HEK293 (cell line): ENCODE data around the gene SELENOW.

ENCODE experiments used
- CTCF ChIA-PET: fragments of 350-600 bp; formaldehyde crosslinking; extraction: SDS; loops from one replicate; lab custom pipeline; 2021; ENCODE audit warnings: antibody characterized with exemption; lab: Yijun Ruan, JAX
- POLR2A ChIA-PET: fragments of 300-600 bp; formaldehyde crosslinking; extraction: SDS; loops from one replicate; lab custom pipeline; 2020; ENCODE audit warnings: antibody characterized with exemption, inconsistent platforms; lab: Yijun Ruan, JAX
- H3K27ac ChIP-seq: fragments of 200-500 bp; sonication (Bioruptor generic); 2 replicates; pipeline ENCODE4 v1.5.1; 2014; ENCODE audit warnings: low read depth, low read length, control low read depth, inconsistent platforms; ENCODE audit errors: extremely low read depth
- H3K36me3 ChIP-seq, 2 experiments: fragments of 200-500 bp in 1 of 2; sonication (Bioruptor generic) in 1 of 2; 1 replicate in 1 of 2; 2 replicates in 1 of 2; pipeline ENCODE4 v1.5.1; 2014 to 2017; ENCODE audit warnings: inconsistent platforms in 2 of 2, low read length in 2 of 2; ENCODE audit not compliant: control insufficient read depth in 2 of 2, insufficient read depth in 1 of 2
- H3K4me1 ChIP-seq: fragments of 200-500 bp; sonication (Bioruptor generic); 2 replicates; pipeline ENCODE4 v1.5.1; 2014; ENCODE audit warnings: mild to moderate bottlenecking, low read length, inconsistent platforms; ENCODE audit not compliant: control insufficient read depth, insufficient read depth
- H3K4me3 ChIP-seq: 2 replicates; pipeline ENCODE4 v1.5.1; 2011; ENCODE audit warnings: low read depth, mild to moderate bottlenecking, control low read depth, low read length, moderate library complexity
- H3K9me3 ChIP-seq: fragments of 200-500 bp; sonication (Bioruptor generic); 2 replicates; pipeline ENCODE4 v1.5.1; 2014; ENCODE audit warnings: low read depth, low read length, inconsistent platforms; ENCODE audit not compliant: control insufficient read depth, insufficient read depth
- GLIS1 ChIP-seq: fragments of 450-650 bp; formaldehyde crosslinking; IDR thresholded peaks from 2 replicates; pipeline ENCODE4 v1.5.1; 2016; ENCODE audit warnings: missing biosample characterization, missing genetic modification characterization
- MEIS1 ChIP-seq: sonication (generic); formaldehyde crosslinking; IDR thresholded peaks from 2 replicates; pipeline ENCODE4 v1.8.1; 2022; ENCODE audit warnings: missing genetic modification reagents, mild to moderate bottlenecking, borderline replicate concordance
- SP2 ChIP-seq: fragments of 450-650 bp; formaldehyde crosslinking; IDR thresholded peaks from 2 replicates; pipeline ENCODE4 v1.5.1; 2016; ENCODE audit warnings: missing biosample characterization, missing genetic modification characterization
- ZBTB44 ChIP-seq: fragments of 450-650 bp; IDR thresholded peaks from 2 replicates; pipeline ENCODE4 v1.5.1; 2018; ENCODE audit warnings: missing biosample characterization, mild to moderate bottlenecking, missing genetic modification characterization
- ZFP3 ChIP-seq: fragments of 450-650 bp; formaldehyde crosslinking; IDR thresholded peaks from 2 replicates; pipeline ENCODE4 v1.5.1; 2016; ENCODE audit warnings: low read depth, missing biosample characterization, missing genetic modification characterization
- ZNF184 ChIP-seq: fragments of 450-650 bp; IDR thresholded peaks from 2 replicates; pipeline ENCODE4 v1.5.1; 2018; ENCODE audit warnings: missing biosample characterization, mild to moderate bottlenecking, missing genetic modification characterization
- ZNF202 ChIP-seq: fragments of 450-650 bp; formaldehyde crosslinking; IDR thresholded peaks from 2 replicates; pipeline ENCODE4 v1.5.1; 2016; ENCODE audit warnings: missing biosample characterization, missing genetic modification characterization, borderline replicate concordance
- ZNF221 ChIP-seq: fragments of 450-650 bp; formaldehyde crosslinking; IDR thresholded peaks from 2 replicates; pipeline ENCODE4 v1.5.1; 2017; ENCODE audit warnings: missing biosample characterization, missing genetic modification characterization, borderline replicate concordance
- ZNF280D ChIP-seq: fragments of 450-650 bp; formaldehyde crosslinking; IDR thresholded peaks from 2 replicates; pipeline ENCODE4 v1.5.1; 2016; ENCODE audit warnings: missing biosample characterization, missing genetic modification characterization
- ZNF311 ChIP-seq: fragments of 450-650 bp; formaldehyde crosslinking; IDR thresholded peaks from 2 replicates; pipeline ENCODE4 v1.5.1; 2017; ENCODE audit warnings: missing biosample characterization, missing genetic modification characterization, borderline replicate concordance
- ZNF398 ChIP-seq: fragments of 450-650 bp; formaldehyde crosslinking; IDR thresholded peaks from 2 replicates; pipeline ENCODE4 v1.5.1; 2017; ENCODE audit warnings: missing biosample characterization, missing genetic modification characterization
- ZNF585B ChIP-seq: fragments of 450-650 bp; formaldehyde crosslinking; IDR thresholded peaks from 2 replicates; pipeline ENCODE4 v1.5.1; 2016; ENCODE audit warnings: missing biosample characterization, missing genetic modification characterization
- ZNF701 ChIP-seq: fragments of 450-650 bp; formaldehyde crosslinking; IDR thresholded peaks from 2 replicates; pipeline ENCODE4 v1.5.1; 2016; ENCODE audit warnings: missing biosample characterization, missing genetic modification characterization

SELENOW gene

GRCh38 chr19:47821460-47822020 is 43.0 kb downstream of the SELENOW start, which contains the start of gene CRX:
CRX (plus strand) TSS chr19:47821937; CDS start chr19:47834444, 12,507 bp downstream.
- TF ChIP-seq ZNF280D (no peak), ZNF311 (tag by site-specific recombination) (no peak), MEIS1 (CRISPR knock-in tag) (no peak), ZFP3 (no peak), ZNF398 (tag by site-specific recombination) (0 out of 2 replicates have a peak, but pooled peaks have one; percentile 16)
- Histone ChIP-seq H3K4me3 (no peak within 1 kb of the TSS), H3K4me1 (no peaks in the 10 kb centered on the region), H3K9me3 (no peaks in the 10 kb centered on the region), H3K36me3 (no peaks in the 10 kb centered on the region), H3K27ac (no peak within 1 kb of the TSS)
- CTCF ChIA-PET, result interaction anchor here (0.5 to 2.6 kb wide), 3 partner anchors 42 to 279 kb away, joined by 3 to 16 read pairs (median 3); no protein-coding TSS in a partner anchor
- POLR2A ChIA-PET, result no interaction called here

- Histone ChIP-seq H3K27ac (no peak overlapping the region), H3K4me1 (no peaks in the 10 kb centered on the region), H3K36me3 (no peaks in the 10 kb centered on the region), H3K4me3 (no peak overlapping the region), H3K9me3 (no peaks in the 10 kb centered on the region)
- ChIA-PET CTCF (interaction anchor here (1.4 to 3.2 kb wide), 2 partner anchors 10 to 25 kb away, joined by 3 to 10 read pairs; no protein-coding TSS in a partner anchor), POLR2A (no interaction called here)
- TF ChIP-seq SP2 (tag by site-specific recombination) (no peak), ZNF184 (tag by site-specific recombination) (no peak), GLIS1 (tag by site-specific recombination) (peak; percentile 54; the same call in 1 of the 2 replicates), ZNF701 (tag by site-specific recombination) (no peak)
Measured at GRCh38 chr19:47824396-47824795, 45.9 kb downstream of the SELENOW start.

- H3K4me1 ChIP-seq, result no peaks in the 10 kb centered on the region
- TF ChIP-seq ZNF221 (tag by site-specific recombination) (no peak), ZNF585B (tag by site-specific recombination) (no peak), ZBTB44 (tag by site-specific recombination) (no peak), ZNF202 (tag by site-specific recombination) (no peak)
- no peak overlapping the region for H3K27ac ChIP-seq
- no peaks in the 10 kb centered on the region for H3K9me3 ChIP-seq
- POLR2A ChIA-PET, result interaction anchor here (0.6 kb wide), 1 partner anchor 38 kb away, joined by 3 read pairs; no protein-coding TSS in a partner anchor
- CTCF ChIA-PET, result interaction anchor here (0.5 to 3.2 kb wide), 4 partner anchors 12 to 42 kb away, joined by 3 to 10 read pairs (median 4); no protein-coding TSS in a partner anchor
- H3K4me3 ChIP-seq, result no peak overlapping the region
- no peaks in the 10 kb centered on the region for H3K36me3 ChIP-seq
Measured at GRCh38 chr19:47826800-47827199, 48.3 kb downstream of the SELENOW start.
